Astrocyte (in vitro differentiated cells and primary cell): ENCODE measurements around the gene MYOM3. TPM values are rescaled to one million over a fixed set of nuclear protein-coding genes. Genes with fewer than 3 reads are reported as not detected.
A peak's percentile ranks its signal among the peaks of the same experiment; 100 is the strongest.

Experiments used
- DNase-seq: peaks from one replicate; pipeline ENCODE4 v3.0.0-alpha.2; 2010; ENCODE audit warnings: low read depth
- FAIRE-seq: peaks from 2 replicates; lab custom pipeline; 2011; peaks lifted over from hg19 to GRCh38; lab: Jason Lieb, UNC
- H2AFZ ChIP-seq: 2 replicates; pipeline ENCODE4 v1.6.0; 2012; ENCODE audit warnings: low read depth, low read length, inconsistent platforms
- H3K27ac ChIP-seq: 2 replicates; pipeline ENCODE4 v1.5.1; 2011; ENCODE audit warnings: low read depth, low read length, inconsistent platforms
- H3K27me3 ChIP-seq: 2 replicates; pipeline ENCODE4 v1.6.0; 2011; ENCODE audit warnings: low read length, inconsistent platforms; ENCODE audit not compliant: insufficient read depth
- H3K36me3 ChIP-seq: 2 replicates; pipeline ENCODE4 v1.5.1; 2011; ENCODE audit warnings: low read length, inconsistent platforms; ENCODE audit not compliant: insufficient read depth
- H3K4me1 ChIP-seq: 2 replicates; pipeline ENCODE4 v1.5.1; 2011; ENCODE audit warnings: low read length, inconsistent platforms; ENCODE audit not compliant: insufficient read depth
- H3K4me2 ChIP-seq: 2 replicates; pipeline ENCODE4 v1.6.0; 2012; ENCODE audit warnings: low read length, inconsistent platforms
- H3K4me3 ChIP-seq: 2 replicates; pipeline ENCODE4 v1.5.1; 2011; ENCODE audit warnings: low read depth, mild to moderate bottlenecking, low read length, inconsistent platforms; ENCODE audit not compliant: insufficient read depth
- H3K79me2 ChIP-seq: 2 replicates; pipeline ENCODE4 v1.6.0; 2012; ENCODE audit warnings: mild to moderate bottlenecking, low read length, inconsistent platforms; ENCODE audit not compliant: insufficient read depth
- H3K9ac ChIP-seq: 2 replicates; pipeline ENCODE4 v1.6.0; 2012; ENCODE audit warnings: mild to moderate bottlenecking, low read length, inconsistent platforms
- H3K9me3 ChIP-seq: 2 replicates; pipeline ENCODE4 v1.5.1; 2012; ENCODE audit warnings: low read depth, mild to moderate bottlenecking, low read length, inconsistent platforms; ENCODE audit not compliant: insufficient read depth
- H4K20me1 ChIP-seq: 2 replicates; pipeline ENCODE4 v1.6.0; 2012; ENCODE audit warnings: low read length, inconsistent platforms; ENCODE audit not compliant: insufficient read depth
- H3K27ac Mint-ChIP-seq: one replicate; pipeline ENCODE4 v1.8.0; 2021; ENCODE audit warnings: mild to moderate bottlenecking, mixed read lengths; ENCODE audit not compliant: unreplicated experiment
- H3K27me3 Mint-ChIP-seq: one replicate; pipeline ENCODE4 v1.8.0; 2021; ENCODE audit warnings: low read depth, mixed read lengths; ENCODE audit not compliant: unreplicated experiment
- H3K36me3 Mint-ChIP-seq: one replicate; pipeline ENCODE4 v1.8.0; 2021; ENCODE audit warnings: low read depth, mixed read lengths; ENCODE audit not compliant: unreplicated experiment
- H3K4me1 Mint-ChIP-seq: one replicate; pipeline ENCODE4 v1.8.0; 2021; ENCODE audit warnings: low read depth, mixed read lengths; ENCODE audit not compliant: unreplicated experiment
- H3K4me3 Mint-ChIP-seq: one replicate; pipeline ENCODE4 v1.8.0; 2021; ENCODE audit warnings: mild to moderate bottlenecking, moderate library complexity, mixed read lengths; ENCODE audit not compliant: unreplicated experiment
- H3K9me3 Mint-ChIP-seq: one replicate; pipeline ENCODE4 v1.8.0; 2021; ENCODE audit warnings: mild to moderate bottlenecking, mixed read lengths; ENCODE audit not compliant: unreplicated experiment
- EZH2 ChIP-seq: IDR thresholded peaks from 2 replicates; pipeline ENCODE4 v1.6.1; 2012; ENCODE audit warnings: mild to moderate bottlenecking, low read length, inconsistent platforms; ENCODE audit not compliant: insufficient read depth
- total RNA-seq: library from RNA; stranded (reverse); gene quantifications from 2 replicates; pipeline ENCODE4 v1.2.1, GENCODE V29; 2021
- TF ChIP-seq, protein P1 (sequence below): IDR thresholded peaks from 2 replicates; pipeline ENCODE4 v1.5.1; 2011; ENCODE audit warnings: low read depth, mild to moderate bottlenecking, inconsistent platforms, low read length, moderate library complexity; ENCODE audit not compliant: insufficient read depth

The MYOM3 gene
- total RNA-seq, 1 donor from 2014 or later, result 1.0 TPM

DNA sequence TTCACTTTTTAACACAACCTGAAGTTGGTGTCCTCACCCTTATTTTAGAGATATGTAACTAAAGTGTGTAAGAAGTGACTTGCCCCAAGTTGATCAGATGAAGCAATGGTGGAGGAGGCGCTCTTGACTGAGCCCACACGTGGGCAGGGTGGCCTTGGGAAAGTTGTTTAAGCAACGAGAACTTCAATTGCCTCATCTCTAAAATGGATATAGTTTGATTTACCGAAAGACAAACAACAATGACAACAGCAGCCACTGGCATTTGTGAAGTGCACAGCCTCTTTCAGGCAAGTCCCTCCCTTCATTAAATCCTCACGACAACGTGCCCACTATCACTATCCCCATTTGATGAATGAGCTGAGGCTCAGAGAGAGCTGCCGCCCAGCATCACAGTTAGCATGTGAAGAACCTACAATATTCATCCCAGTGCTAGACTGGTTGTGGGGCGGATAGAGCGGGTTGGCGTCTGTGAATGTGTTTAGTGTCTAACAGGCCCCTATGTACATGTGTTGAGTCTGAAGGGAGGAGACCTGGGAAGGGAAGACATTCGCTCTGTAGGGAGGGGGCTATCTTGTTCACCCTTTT lies 28.0 kb upstream of the MYOM3 start:
- Histone ChIP-seq H3K9ac (no peak overlapping the region), H3K4me3 (no peak overlapping the region), H3K4me1 (peaks cover 2% of the 10 kb centered on the region), H3K27ac (no peak overlapping the region), H3K27me3 (peaks cover 10% of the 10 kb centered on the region), H3K9me3 (no peaks in the 10 kb centered on the region), H3K36me3 (no peaks in the 10 kb centered on the region), H2AFZ (no peak overlapping the region), H3K79me2 (no peaks in the 10 kb centered on the region), H3K4me2 (no peak overlapping the region), H4K20me1 (no peaks in the 10 kb centered on the region)
- H3K27ac Mint-ChIP-seq, result no peak overlapping the region
- DNase-seq, result no peak
- peaks cover 3% of the 10 kb centered on the region for H3K9me3 Mint-ChIP-seq
- no peak for FAIRE-seq
- H3K4me3 Mint-ChIP-seq, result no peak overlapping the region
- peaks cover 46% of the 10 kb centered on the region for H3K27me3 Mint-ChIP-seq
- no peak for TF ChIP-seq EZH2
- TF ChIP-seq, protein P1, sequence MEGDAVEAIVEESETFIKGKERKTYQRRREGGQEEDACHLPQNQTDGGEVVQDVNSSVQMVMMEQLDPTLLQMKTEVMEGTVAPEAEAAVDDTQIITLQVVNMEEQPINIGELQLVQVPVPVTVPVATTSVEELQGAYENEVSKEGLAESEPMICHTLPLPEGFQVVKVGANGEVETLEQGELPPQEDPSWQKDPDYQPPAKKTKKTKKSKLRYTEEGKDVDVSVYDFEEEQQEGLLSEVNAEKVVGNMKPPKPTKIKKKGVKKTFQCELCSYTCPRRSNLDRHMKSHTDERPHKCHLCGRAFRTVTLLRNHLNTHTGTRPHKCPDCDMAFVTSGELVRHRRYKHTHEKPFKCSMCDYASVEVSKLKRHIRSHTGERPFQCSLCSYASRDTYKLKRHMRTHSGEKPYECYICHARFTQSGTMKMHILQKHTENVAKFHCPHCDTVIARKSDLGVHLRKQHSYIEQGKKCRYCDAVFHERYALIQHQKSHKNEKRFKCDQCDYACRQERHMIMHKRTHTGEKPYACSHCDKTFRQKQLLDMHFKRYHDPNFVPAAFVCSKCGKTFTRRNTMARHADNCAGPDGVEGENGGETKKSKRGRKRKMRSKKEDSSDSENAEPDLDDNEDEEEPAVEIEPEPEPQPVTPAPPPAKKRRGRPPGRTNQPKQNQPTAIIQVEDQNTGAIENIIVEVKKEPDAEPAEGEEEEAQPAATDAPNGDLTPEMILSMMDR, result no peak
- H3K36me3 Mint-ChIP-seq, result no peaks in the 10 kb centered on the region
- no peaks in the 10 kb centered on the region for H3K4me1 Mint-ChIP-seq

DNA sequence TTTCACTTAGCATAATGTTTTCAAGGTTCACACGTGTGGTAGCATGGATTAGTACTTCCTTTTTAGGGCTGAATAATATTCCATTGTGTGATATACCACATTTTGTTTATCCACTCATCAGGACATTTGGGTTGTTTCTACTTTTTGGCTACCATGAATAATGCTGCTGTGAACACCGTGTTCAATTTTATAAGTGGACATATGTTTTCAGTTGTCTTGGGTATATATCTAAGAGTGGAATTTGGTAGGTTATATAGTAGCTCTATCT lies 27.2 kb upstream of the MYOM3 start:
- peaks cover 2% of the 10 kb centered on the region for H3K4me1 ChIP-seq
- no peak overlapping the region for H3K4me3 Mint-ChIP-seq
- H3K79me2 ChIP-seq, result no peaks in the 10 kb centered on the region
- no peak overlapping the region for H3K27ac ChIP-seq
- H3K4me3 ChIP-seq, result no peak overlapping the region
- no peaks in the 10 kb centered on the region for H3K36me3 ChIP-seq
- no peaks in the 10 kb centered on the region for H3K36me3 Mint-ChIP-seq
- H4K20me1 ChIP-seq, result no peaks in the 10 kb centered on the region
- TF ChIP-seq, protein P1, result no peak
- no peak for TF ChIP-seq EZH2
- H3K27me3 ChIP-seq, result peaks cover 12% of the 10 kb centered on the region
- no peak overlapping the region for H3K4me2 ChIP-seq
- no peak overlapping the region for H2AFZ ChIP-seq
- DNase-seq, result no peak
- peak; percentile 58 for FAIRE-seq
- no peaks in the 10 kb centered on the region for H3K4me1 Mint-ChIP-seq
- H3K9me3 ChIP-seq, result no peaks in the 10 kb centered on the region
- peaks cover 41% of the 10 kb centered on the region for H3K27me3 Mint-ChIP-seq
- no peak overlapping the region for H3K9ac ChIP-seq
- peaks cover 5% of the 10 kb centered on the region for H3K9me3 Mint-ChIP-seq
- no peak overlapping the region for H3K27ac Mint-ChIP-seq

DNA sequence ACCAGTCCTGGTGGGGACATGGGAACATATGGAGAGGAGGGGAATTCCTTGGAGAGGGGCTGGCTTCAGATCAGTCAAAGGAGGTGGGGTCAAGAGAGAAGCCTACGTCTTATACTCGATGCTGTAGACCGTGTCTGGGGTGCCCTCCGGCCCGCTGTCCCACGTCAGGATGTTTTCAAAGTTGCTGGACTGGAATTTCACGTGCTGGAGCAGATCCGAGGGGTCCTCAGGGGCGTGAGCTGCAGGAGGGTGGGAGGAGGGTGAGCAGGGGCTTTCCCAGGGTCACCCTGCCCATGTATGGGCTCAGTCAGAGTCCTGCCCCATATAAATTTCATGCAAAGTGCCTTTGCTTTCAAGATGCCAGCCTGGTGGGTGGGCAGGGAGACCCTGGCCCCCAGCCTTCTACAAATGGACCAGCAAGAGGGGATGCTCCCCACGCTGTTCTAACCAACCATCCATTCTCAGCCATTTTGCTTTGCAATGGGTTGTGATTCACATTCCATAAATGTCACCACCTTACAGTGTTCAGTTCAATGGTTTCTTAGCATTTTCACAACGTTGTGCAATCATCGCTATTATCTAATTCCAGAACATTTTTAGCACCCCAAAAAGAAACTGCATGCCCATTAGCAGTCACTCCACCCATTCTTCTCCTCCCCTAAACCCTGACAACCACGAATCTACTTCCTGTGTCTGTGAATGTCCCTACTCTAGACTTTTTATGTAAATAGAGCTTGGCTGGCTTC lies 26.7 kb upstream of the MYOM3 start:
- FAIRE-seq, result no peak

More for the DNA sequence above, 26.7 kb upstream of the MYOM3 start:
- no peaks in the 10 kb centered on the region for H4K20me1 ChIP-seq
- H2AFZ ChIP-seq, result no peak overlapping the region
- Mint-ChIP-seq H3K4me3 (no peak overlapping the region), H3K27ac (no peak overlapping the region), H3K9me3 (peaks cover 7% of the 10 kb centered on the region), H3K27me3 (peaks cover 36% of the 10 kb centered on the region), H3K36me3 (no peaks in the 10 kb centered on the region), H3K4me1 (no peaks in the 10 kb centered on the region)
- peaks cover 12% of the 10 kb centered on the region for H3K27me3 ChIP-seq
- H3K79me2 ChIP-seq, result no peaks in the 10 kb centered on the region
- DNase-seq, result no peak
- peaks cover 2% of the 10 kb centered on the region for H3K4me1 ChIP-seq
- H3K9ac ChIP-seq, result no peak overlapping the region
- no peaks in the 10 kb centered on the region for H3K9me3 ChIP-seq
- TF ChIP-seq, protein P1, result no peak
- no peak for TF ChIP-seq EZH2
- H3K4me2 ChIP-seq, result no peak overlapping the region
- H3K4me3 ChIP-seq, result no peak overlapping the region
- no peak overlapping the region for H3K27ac ChIP-seq
- no peaks in the 10 kb centered on the region for H3K36me3 ChIP-seq
